ENCODE data around the gene HERC5. TPM values are rescaled to one million over a fixed set of nuclear protein-coding genes. Genes with fewer than 3 reads are reported as not detected.
"Not testable (repeated sequence)": the region's sequence is repeated elsewhere in the genome, so short reads cannot be mapped to it uniquely, and the experiment has no call there.

HERC5 gene
- total RNA-seq, 1 experiment from 2014 or later: 15.4 TPM

DNA sequence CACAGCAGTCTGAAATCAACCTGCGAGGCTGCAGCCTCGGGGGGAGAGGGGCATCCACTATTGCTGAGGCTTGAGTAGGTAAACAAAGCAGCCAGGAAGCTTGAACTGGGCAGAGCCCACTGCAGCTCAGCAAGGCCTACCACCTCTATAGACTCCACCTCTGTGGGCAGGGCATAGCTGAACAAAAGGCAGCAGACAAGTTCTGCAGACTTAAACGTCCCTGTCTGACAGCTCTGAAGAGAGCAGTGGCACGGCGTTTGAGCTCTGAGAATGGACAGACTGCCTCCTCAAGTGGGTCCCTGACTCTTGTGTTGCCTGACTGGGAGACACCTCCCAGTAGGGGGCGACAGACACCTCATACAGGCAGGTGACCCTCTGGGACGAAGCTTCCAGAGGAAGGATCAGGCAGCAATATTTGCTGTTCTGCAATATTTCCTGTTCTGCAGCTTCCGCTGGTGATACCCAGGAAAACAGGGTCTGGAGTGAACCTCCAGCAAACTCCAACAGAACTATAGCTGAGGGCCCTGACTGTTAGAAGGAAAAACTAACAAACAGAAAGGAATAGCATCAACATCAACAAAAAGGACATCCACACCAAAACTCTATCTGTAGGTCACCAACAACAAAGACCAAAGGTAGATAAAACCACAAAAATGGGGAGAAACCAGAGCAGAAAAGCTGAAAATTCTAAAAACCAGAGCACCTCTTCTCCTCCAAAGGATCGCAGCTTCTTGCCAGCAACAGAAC, 82.6 kb downstream of the HERC5 start:
- in situ Hi-C loops (cut with HindIII; ENCODE audit: low pct_unique_long_range_greater_than_20kb, low sequenced_read_pairs); DNase-seq (ENCODE audit: low read depth): not testable (repeated sequence)

- in situ Hi-C loops (cut with HindIII; ENCODE audit: low pct_unique_long_range_greater_than_20kb, low sequenced_read_pairs): no loop called here
- no peak for DNase-seq (ENCODE audit: low read depth)
Measured at GRCh38 chr4:88549815-88550214, 92.9 kb downstream of the HERC5 start.

Other genes starting within 250 kb of the HERC5 start
- gene PPM1K, start 172.6 kb upstream of the HERC5 start, total RNA-seq (2014; rRNA removed; shearing (Covaris generic); ENCODE audit: low replicate concordance): 0.52 and 2.0 TPM in 2 replicates
- 6.2 and 14.3 TPM in 2 replicates for gene HERC6, start 78.3 kb upstream of the HERC5 start, total RNA-seq (2014; rRNA removed; shearing (Covaris generic); ENCODE audit: low replicate concordance)
- gene PYURF, start 66.7 kb downstream of the HERC5 start, total RNA-seq (2014; rRNA removed; shearing (Covaris generic); ENCODE audit: low replicate concordance): 131 and 178 TPM in 2 replicates
- gene HERC3, start 135.4 kb downstream of the HERC5 start, total RNA-seq (2014; rRNA removed; shearing (Covaris generic); ENCODE audit: low replicate concordance): 2.3 and 8.1 TPM in 2 replicates
- not detected in 2 replicates for gene NAP1L5, start 240.7 kb downstream of the HERC5 start, total RNA-seq (2014; rRNA removed; shearing (Covaris generic); ENCODE audit: low replicate concordance)

Measured in Caki2 (cell line).